Measurements from ENCODE around the gene TTLL12. TPM values are rescaled to one million over a fixed set of nuclear protein-coding genes. Genes with fewer than 3 reads are reported as not detected.

The TTLL12 gene
- total and polyA plus RNA-seq, 2 of the 8 experiments (the other 6 are each of a cell fraction or from before 2014, with no cell fraction given): 101 to 124 TPM

DNA sequence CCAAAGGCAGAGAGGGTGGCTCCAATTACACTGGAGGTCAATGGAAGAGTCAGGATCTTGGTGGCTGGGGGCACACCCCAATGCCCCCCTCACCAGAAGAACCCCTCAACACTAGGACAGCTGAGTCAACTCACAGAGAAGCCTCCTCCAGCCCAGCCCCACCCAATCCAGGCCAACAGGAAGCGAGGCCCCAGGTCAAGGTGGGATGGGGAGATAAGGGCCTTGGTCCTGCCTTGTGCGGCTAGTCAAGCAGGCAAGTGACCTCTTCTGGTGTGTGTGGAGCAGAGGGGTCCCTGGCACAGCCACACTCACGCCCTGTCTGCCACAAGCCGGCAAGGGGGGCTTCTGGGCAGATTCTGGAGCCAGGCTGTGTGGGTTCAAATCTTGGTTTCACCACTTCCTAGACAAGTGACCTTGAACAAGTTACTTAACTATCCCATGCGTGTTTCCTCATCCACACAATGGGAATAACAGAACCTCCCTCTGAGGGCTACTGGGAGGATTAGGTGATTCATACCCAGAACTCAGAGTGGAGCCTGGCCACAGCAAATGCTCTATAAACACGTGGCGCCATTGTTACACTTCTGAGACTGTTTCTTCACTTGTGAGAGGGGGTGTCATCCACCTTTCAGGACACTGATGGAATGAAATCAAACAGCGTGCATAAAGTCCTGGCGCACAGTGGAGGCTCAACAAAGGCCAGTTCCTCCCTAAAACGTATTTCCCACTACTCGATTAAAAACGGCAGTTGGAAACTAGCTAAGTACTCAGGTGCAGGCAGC is 3.2 kb downstream of the TTLL12 start:
- 84% methylated on average over 12 of the region's 12 CpGs; no CpG with 5 or more reads in 1 of the 2 experiments for WGBS, 2 experiments (ENCODE audit: extremely low coverage in 1 of 2, insufficient coverage in 1 of 2, insufficient read length in 1 of 2, insufficient replicate concordance in 2 of 2, low coverage in 1 of 2, low lambda C conversion rate in 2 of 2, missing lambda C conversion rate in 1 of 2)
- no peak overlapping the region for H3K56ac ChIP-seq (replicated peaks; ENCODE audit: insufficient read length, low read depth, low read length)
- no peak overlapping the region for H3K14ac ChIP-seq (ENCODE audit: insufficient read length)
- H2AFZ ChIP-seq (ENCODE audit: low read length): no peak overlapping the region
- CTCF ChIA-PET (ENCODE audit: partially characterized antibody): interaction anchor here (0.7 to 12.4 kb wide), 3 partner anchors 10 to 160 kb away, joined by 3 to 104 read pairs (median 3); no protein-coding TSS in a partner anchor
- no peak overlapping the region for H3K4me3 ChIP-seq (ENCODE audit: extremely low read depth in 1 of 4, insufficient read depth in 2 of 4, low read depth in 3 of 4, low read length in 4 of 4)
- no peak overlapping the region for H3K18ac ChIP-seq (ENCODE audit: extremely low read depth, low read length)
- H3K27me3 ChIP-seq (replicated peaks in 1 of 4; ENCODE audit: control insufficient read depth in 3 of 4, extremely low read depth in 1 of 4, insufficient read depth in 3 of 4, low read length in 3 of 4): no peaks in the 10 kb centered on the region
- H3K9ac ChIP-seq (replicated peaks in 1 of 4; ENCODE audit: extremely low read depth in 1 of 4, low read depth in 3 of 4, low read length in 3 of 4): no peak overlapping the region; a peak in 1 of 7 replicates
- H3K79me1 ChIP-seq (ENCODE audit: low read depth, low read length): peaks cover 10% of the 10 kb centered on the region; the same call in 1 of the 2 replicates
- H2BK5ac ChIP-seq (ENCODE audit: low read depth, low read length): no peak overlapping the region
- no peak overlapping the region for H2BK20ac ChIP-seq (ENCODE audit: low read length)
- peaks cover 0 to 32% of the 10 kb centered on the region in 2 experiments; a peak in 3 of 4 replicates for H3K79me2 ChIP-seq (ENCODE audit: control insufficient read depth in 1 of 2, insufficient read depth in 2 of 2, low read length in 2 of 2)
- H3K4ac ChIP-seq (replicated peaks; ENCODE audit: insufficient read length, low read depth, low read length): no peak overlapping the region
- H2AK5ac ChIP-seq (ENCODE audit: low read depth, low read length): 0 out of 2 replicates have a peak overlapping the region, but pooled peaks have one; percentile 39
- H3K4me2 ChIP-seq (ENCODE audit: insufficient read depth in 1 of 2, low read depth in 2 of 2, low read length in 2 of 2): no peak overlapping the region
- H2BK12ac ChIP-seq (ENCODE audit: low read depth, low read length): no peak overlapping the region
- H4K5ac ChIP-seq (ENCODE audit: insufficient read length, low read depth, low read length): no peak overlapping the region
- H3K36me3 ChIP-seq (ENCODE audit: control insufficient read depth in 2 of 4, insufficient read depth in 4 of 4, low read length in 3 of 4): peaks cover 19 to 33% (median 29%) of the 10 kb centered on the region in 4 experiments; a peak in 7 of 8 replicates
- peaks cover 4 to 20% of the 10 kb centered on the region in 2 experiments for H4K20me1 ChIP-seq (replicated peaks in 1 of 2; ENCODE audit: control insufficient read depth in 1 of 2, insufficient read depth in 2 of 2, low read length in 2 of 2)
- H3K9me3 ChIP-seq (ENCODE audit: insufficient read depth in 2 of 2, low read depth in 1 of 2, low read length in 1 of 2): no peaks in the 10 kb centered on the region
- POLR2A ChIA-PET (ENCODE audit: partially characterized antibody): interaction anchor here (1.0 to 2.5 kb wide), 6 partner anchors 10 to 20 kb away, joined by 3 to 10 read pairs (median 4); no protein-coding TSS in a partner anchor
- TF ChIP-seq, protein P1, sequence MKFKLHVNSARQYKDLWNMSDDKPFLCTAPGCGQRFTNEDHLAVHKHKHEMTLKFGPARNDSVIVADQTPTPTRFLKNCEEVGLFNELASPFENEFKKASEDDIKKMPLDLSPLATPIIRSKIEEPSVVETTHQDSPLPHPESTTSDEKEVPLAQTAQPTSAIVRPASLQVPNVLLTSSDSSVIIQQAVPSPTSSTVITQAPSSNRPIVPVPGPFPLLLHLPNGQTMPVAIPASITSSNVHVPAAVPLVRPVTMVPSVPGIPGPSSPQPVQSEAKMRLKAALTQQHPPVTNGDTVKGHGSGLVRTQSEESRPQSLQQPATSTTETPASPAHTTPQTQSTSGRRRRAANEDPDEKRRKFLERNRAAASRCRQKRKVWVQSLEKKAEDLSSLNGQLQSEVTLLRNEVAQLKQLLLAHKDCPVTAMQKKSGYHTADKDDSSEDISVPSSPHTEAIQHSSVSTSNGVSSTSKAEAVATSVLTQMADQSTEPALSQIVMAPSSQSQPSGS (IDR thresholded peaks at IDR 0.05; ENCODE audit: low read length): no peak
- TF ChIP-seq KDM4A (IDR thresholded peaks at IDR 0.05; ENCODE audit: low read depth, low read length, severe bottlenecking): no peak
- TF ChIP-seq TBP (IDR thresholded peaks at IDR 0.05; ENCODE audit: low read depth, low read length): no peak
- TF ChIP-seq SIX5 (IDR thresholded peaks at IDR 0.05; ENCODE audit: low read depth, low read length): no peak
- no peak for TF ChIP-seq SUZ12 (IDR thresholded peaks at IDR 0.05; ENCODE audit: low read length)
- TF ChIP-seq MAFK (IDR thresholded peaks at IDR 0.05; ENCODE audit: low read depth, low read length): no peak
- no peak for TF ChIP-seq KDM1A (IDR thresholded peaks at IDR 0.05; ENCODE audit: borderline replicate concordance, low read length)
- no peak for TF ChIP-seq CREB1 (IDR thresholded peaks at IDR 0.05)
- TF ChIP-seq, protein P2, sequence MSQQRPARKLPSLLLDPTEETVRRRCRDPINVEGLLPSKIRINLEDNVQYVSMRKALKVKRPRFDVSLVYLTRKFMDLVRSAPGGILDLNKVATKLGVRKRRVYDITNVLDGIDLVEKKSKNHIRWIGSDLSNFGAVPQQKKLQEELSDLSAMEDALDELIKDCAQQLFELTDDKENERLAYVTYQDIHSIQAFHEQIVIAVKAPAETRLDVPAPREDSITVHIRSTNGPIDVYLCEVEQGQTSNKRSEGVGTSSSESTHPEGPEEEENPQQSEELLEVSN (IDR thresholded peaks at IDR 0.05): no peak
- no peak for TF ChIP-seq SP1 (IDR thresholded peaks at IDR 0.05; ENCODE audit: low read depth, low read length)
- H3K27ac ChIP-seq (ENCODE audit: low read depth, low read length): no peak overlapping the region; the same call in 1 of the 2 replicates
- H3K4me1 ChIP-seq (replicated peaks in 1 of 4; ENCODE audit: control insufficient read depth in 3 of 4, insufficient read depth in 4 of 4, low read length in 3 of 4): peaks cover 0 to 14% (median 5%) of the 10 kb centered on the region in 4 experiments; a peak in 5 of 7 replicates
- no peak overlapping the region for H4K8ac ChIP-seq (ENCODE audit: extremely low read depth, insufficient read depth, low read length)
- DNase-seq (ENCODE audit: low read depth in 1 of 2, low spot score in 2 of 2): no peak
- H2BK15ac ChIP-seq (ENCODE audit: low read length): no peak overlapping the region
- no peak overlapping the region for H4K91ac ChIP-seq (replicated peaks; ENCODE audit: insufficient read length, low read length)
- no peak overlapping the region for H2BK120ac ChIP-seq (replicated peaks; ENCODE audit: low read depth, low read length)
- H3K23ac ChIP-seq (ENCODE audit: insufficient read length): no peak overlapping the region
- peaks cover 7% of the 10 kb centered on the region; the same call in 1 of the 2 replicates for H3K23me2 ChIP-seq (ENCODE audit: low read depth, low read length)
- no peak for FAIRE-seq
